GM10266 (cell line): Measurements from ENCODE around the gene DCAKD.

Experiments used
- DNase-seq: peaks from one replicate; pipeline ENCODE4 v3.0.0; 2012; ENCODE audit errors: extremely low spot score
- TF ChIP-seq, protein P1 (sequence below): IDR thresholded peaks from 2 replicates; pipeline ENCODE4 v1.5.1; 2012; ENCODE audit warnings: mild to moderate bottlenecking, low read depth; ENCODE audit not compliant: control insufficient read depth, insufficient read depth; ENCODE audit errors: missing control alignments

Gene DCAKD

DNA sequence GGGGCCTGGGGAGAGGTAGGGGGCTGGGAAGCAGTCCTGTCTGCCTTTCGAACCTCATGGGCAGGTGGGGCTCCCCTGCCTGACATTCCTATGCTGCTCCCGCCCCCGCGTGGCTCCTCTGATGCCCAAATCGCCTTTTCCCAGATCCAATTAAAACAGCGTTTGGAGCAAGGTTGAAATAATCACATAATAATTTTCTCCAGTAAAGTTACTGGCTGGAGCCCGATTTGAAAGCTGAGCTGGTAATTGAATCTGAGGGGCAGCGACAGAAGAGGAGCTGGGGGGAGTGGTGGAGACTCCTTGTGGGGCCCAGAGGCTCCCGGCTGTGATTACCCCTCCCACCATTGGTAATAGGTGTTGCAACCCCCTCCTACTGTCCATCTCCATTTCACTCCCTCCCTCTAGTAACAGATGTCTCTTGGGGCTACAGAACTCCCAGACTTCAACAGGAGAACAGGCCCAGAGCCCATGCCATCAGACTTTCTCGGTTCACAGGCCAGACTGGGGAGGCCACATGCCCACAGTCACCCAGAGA is 44.4 kb downstream of the DCAKD start:
- TF ChIP-seq, protein P1, sequence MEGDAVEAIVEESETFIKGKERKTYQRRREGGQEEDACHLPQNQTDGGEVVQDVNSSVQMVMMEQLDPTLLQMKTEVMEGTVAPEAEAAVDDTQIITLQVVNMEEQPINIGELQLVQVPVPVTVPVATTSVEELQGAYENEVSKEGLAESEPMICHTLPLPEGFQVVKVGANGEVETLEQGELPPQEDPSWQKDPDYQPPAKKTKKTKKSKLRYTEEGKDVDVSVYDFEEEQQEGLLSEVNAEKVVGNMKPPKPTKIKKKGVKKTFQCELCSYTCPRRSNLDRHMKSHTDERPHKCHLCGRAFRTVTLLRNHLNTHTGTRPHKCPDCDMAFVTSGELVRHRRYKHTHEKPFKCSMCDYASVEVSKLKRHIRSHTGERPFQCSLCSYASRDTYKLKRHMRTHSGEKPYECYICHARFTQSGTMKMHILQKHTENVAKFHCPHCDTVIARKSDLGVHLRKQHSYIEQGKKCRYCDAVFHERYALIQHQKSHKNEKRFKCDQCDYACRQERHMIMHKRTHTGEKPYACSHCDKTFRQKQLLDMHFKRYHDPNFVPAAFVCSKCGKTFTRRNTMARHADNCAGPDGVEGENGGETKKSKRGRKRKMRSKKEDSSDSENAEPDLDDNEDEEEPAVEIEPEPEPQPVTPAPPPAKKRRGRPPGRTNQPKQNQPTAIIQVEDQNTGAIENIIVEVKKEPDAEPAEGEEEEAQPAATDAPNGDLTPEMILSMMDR, result no peak

DNA sequence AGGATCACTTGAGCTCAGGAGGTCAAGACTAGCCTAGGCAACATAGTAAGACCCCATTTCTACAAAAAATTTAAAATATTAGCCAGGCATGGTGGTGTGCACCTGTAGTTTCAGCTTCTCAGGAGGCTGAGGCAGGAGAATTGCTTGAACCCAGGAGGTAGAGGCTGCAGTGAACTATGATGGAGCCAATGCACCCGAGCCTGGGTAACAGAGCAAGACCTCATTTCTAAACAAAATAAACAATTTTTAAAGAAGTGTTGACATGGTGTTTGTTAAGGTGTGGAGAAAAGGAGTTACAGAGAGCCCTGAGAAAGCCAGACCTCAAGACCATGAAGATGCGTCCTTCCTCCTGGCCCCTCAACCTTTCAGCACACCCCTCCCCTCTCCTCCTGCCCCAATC is 45.7 kb downstream of the DCAKD start:
- DNase-seq, result no peak
- TF ChIP-seq, protein P1, result no peak

More for the DNA sequence above, 44.4 kb downstream of the DCAKD start:
- DNase-seq, result no peak

- TF ChIP-seq, protein P1, result no peak
- no peak for DNase-seq
Observed at GRCh38 chr17:45004388-45004787, 47.0 kb downstream of the DCAKD start.

DNA sequence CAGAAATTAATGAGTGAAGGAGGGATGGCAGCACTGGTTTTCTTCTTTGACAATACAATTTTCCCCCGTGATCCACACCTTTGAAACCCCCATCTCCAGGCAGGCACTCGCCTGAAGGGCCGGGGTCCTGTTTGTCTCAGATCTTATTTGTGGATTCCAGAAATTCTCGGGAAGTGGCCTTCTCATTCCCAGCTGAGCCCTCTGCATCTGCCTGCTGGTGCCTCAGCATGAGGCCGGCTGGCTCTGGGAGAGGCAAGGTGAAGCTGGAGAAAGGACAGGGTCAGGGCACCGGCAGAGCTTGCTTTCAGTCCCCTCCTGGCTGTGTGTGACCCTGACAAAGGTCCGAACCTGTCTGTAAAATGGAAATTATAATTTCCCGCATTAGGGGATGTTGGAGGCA is 47.6 kb downstream of the DCAKD start:
- TF ChIP-seq, protein P1, result no peak
- no peak for DNase-seq

DNA sequence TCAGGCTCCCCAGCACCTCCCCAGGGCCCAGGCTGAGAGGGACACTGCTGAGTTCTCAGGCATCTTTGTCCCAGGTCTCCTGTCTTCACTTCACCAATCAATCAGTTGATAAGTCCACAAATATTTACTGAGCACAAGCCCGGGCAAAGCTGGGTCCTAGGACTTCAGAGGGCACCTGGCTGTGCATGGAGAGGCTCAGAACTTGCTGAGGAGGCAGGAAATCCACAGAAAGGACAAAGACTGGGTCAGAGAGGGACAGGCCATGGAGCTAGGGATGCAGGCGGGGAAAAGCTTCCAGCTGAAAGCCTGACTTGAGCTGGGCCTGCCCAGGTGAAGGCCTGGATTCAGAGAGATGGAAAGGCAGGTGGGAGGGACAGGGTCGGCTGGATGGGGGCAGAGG is 50.1 kb downstream of the DCAKD start:
- no peak for DNase-seq
- TF ChIP-seq, protein P1, result no peak

DNA sequence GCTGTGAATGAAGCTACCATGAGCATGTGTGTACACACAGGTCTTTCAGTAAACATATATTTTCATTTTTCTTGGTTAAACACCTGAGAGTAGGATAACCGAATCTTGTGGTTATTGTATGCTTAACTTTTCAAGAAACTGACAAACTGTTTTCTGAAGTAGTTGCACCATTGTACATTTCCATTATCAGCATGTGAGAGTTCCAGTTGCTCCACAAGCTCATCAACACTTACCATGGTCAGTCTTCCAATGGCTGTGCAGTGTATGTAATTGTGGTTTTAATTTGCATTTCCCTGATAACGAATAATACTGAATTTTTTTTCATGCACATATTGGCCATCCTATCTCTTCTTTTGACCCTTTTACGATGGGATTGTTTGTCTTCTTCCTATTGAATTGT is 52.0 kb downstream of the DCAKD start:
- no peak for DNase-seq
- TF ChIP-seq, protein P1, result no peak

DNA sequence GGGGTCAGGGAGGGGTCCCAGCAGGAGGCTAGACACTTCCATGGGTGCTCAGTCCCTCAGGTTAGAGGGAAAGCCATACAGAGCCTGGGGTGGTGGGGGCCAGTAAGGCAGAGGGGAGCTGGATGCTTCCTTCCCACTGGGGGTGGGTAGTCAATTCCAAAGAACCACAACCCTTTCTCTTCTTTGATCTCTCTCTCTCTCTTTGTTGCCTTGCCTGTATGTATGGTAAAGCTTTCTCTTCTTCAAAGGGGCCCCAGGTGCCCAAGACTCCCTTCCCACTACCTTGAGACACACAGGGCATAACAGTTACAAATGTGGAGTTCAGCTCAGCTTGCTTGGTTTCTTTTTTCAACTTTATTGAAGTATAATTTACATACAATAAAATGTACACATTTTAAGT is 52.8 kb downstream of the DCAKD start:
- TF ChIP-seq, protein P1, result no peak
- no peak for DNase-seq
